ENCODE data around the gene MSX1. TPM values are rescaled to one million over a fixed set of nuclear protein-coding genes. Genes with fewer than 3 reads are reported as not detected.

The MSX1 gene
- total and polyA plus RNA-seq, 7 experiments from 2014 or later: not detected

DNA sequence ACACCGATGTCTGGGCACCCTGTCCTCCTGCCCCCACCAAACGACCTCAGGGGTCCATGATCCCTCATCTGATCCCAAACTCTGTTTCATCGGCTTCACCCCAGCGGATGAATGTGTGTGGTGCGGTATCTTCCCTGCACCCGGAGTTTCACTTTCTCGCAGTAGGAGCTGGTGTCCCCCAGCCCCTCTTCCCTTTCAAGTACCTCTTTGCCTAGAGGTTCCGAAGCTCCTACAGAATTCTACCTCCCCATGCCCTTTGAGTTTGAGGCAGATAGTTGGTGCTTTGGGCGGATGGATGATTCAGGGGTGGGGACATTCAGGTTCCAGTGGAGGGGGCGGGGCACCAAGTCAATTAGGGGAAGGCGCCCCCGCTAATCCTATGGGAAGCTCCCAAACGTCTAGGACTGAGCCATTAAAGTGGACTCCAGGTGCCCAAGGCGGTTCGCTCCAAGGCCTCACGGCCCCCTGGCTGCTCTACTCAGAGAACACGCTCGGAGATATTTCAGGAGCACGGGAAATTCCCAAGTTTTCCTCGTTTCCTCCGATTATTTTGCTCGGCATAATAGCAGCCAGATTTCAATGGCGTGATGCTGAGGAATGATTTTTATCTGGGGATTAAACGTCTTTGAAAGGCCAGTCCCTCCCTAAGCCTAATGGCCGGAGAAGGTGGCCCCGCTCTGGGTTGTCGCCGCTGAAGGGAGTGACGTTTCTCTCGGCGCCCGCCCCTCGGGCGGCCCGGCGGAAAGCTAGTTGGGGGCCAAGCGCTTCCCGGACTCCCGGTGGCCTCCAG lies 1.3 kb downstream of the MSX1 start:
- no peak for ATAC-seq
- peak overlapping the region in 1 of 9 donors; percentile 8 for H3K27ac Mint-ChIP-seq
- H3K4me1 Mint-ChIP-seq: peaks cover 18 to 54% (median 46%) of the 10 kb centered on the region in 7 donors
- Histone ChIP-seq H3K27ac (ENCODE audit: low read depth, low read length) (no peak overlapping the region), H3K27me3 (ENCODE audit: control insufficient read depth in 2 of 2, insufficient read depth in 2 of 2, low read length in 2 of 2) (peaks cover 16 to 35% of the 10 kb centered on the region in 2 donors), H3K4me1 (ENCODE audit: control insufficient read depth in 2 of 2, insufficient read depth in 2 of 2, low read length in 2 of 2) (peaks cover 11 to 13% of the 10 kb centered on the region in 2 donors), H3K9me3 (ENCODE audit: control insufficient read depth in 2 of 3, low read length in 3 of 3) (no peaks in the 10 kb centered on the region), H3K4me3 (ENCODE audit: low read length) (peak overlapping the region; percentile 52), H3K36me3 (ENCODE audit: control insufficient read depth in 2 of 3, insufficient read depth in 3 of 3, low read length in 3 of 3) (no peaks in the 10 kb centered on the region)
- H3K9me3 Mint-ChIP-seq: peaks cover 0 to 25% (median 2%) of the 10 kb centered on the region in 11 donors
- CTCF ChIA-PET: no interaction called here
- H3K27me3 Mint-ChIP-seq: peaks cover 74 to 88% (median 83%) of the 10 kb centered on the region in 5 donors
- peak overlapping the region; percentile 58 to 92 (median 85) for H3K4me3 Mint-ChIP-seq
- peaks cover 0 to 4% (median 0%) of the 10 kb centered on the region in 5 donors for H3K36me3 Mint-ChIP-seq
- intact Hi-C loops (cut with micrococcal nuclease): no loop called here
- POLR2A ChIA-PET: no interaction called here
- DNase-seq: no peak

DNA sequence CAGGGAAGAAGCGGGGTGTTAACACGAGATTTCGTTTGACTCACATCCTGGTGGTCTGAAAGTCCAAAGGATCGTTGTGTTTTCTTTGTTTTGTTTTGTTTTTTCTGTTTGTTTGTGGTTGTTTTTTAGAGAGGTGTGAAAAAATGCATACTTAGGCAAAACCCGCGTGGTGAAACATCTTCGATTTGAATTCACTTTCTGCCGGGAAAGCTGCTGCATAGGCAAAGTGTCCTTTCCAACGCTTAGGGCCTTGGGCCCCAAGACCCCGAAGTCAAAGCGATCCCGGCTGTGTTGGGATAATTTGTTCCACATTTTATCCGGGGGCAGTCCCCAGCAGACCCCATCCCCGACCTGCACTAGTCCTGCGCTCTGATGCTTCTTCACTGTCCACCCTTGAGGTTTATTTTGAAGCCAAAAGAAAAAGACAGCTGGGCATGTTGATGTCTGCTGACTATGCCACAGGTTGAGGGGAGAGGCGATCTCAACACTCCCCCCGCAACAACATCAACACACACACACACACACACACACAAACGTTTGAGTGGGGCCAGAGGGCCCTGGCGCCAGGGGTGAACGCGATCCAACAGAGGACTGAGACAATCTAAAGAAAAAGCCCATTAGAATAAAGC lies 2.0 kb downstream of the MSX1 start:
- Histone ChIP-seq H3K4me3 (ENCODE audit: low read length) (peak overlapping the region; percentile 52), H3K27ac (ENCODE audit: low read depth, low read length) (no peak overlapping the region), H3K36me3 (ENCODE audit: control insufficient read depth in 2 of 3, insufficient read depth in 3 of 3, low read length in 3 of 3) (no peaks in the 10 kb centered on the region), H3K27me3 (ENCODE audit: control insufficient read depth in 2 of 2, insufficient read depth in 2 of 2, low read length in 2 of 2) (peaks cover 9 to 35% of the 10 kb centered on the region in 2 donors), H3K4me1 (ENCODE audit: control insufficient read depth in 2 of 2, insufficient read depth in 2 of 2, low read length in 2 of 2) (peaks cover 7 to 13% of the 10 kb centered on the region in 2 donors), H3K9me3 (ENCODE audit: control insufficient read depth in 2 of 3, low read length in 3 of 3) (no peaks in the 10 kb centered on the region)
- peak overlapping the region in 1 of 9 donors; percentile 18 for H3K27ac Mint-ChIP-seq
- peaks cover 16 to 52% (median 45%) of the 10 kb centered on the region in 7 donors for H3K4me1 Mint-ChIP-seq
- peaks cover 0 to 22% (median 3%) of the 10 kb centered on the region in 11 donors for H3K9me3 Mint-ChIP-seq
- H3K36me3 Mint-ChIP-seq: peaks cover 0 to 4% (median 0%) of the 10 kb centered on the region in 5 donors
- H3K27me3 Mint-ChIP-seq: peaks cover 74 to 88% (median 82%) of the 10 kb centered on the region in 5 donors
- CTCF ChIA-PET: no interaction called here
- peak overlapping the region in 9 of 10 donors; percentile 42 to 90 (median 73) for H3K4me3 Mint-ChIP-seq
- intact Hi-C loops (cut with micrococcal nuclease): no loop called here
- DNase-seq: no peak
- ATAC-seq: no peak
- POLR2A ChIA-PET: no interaction called here

DNA sequence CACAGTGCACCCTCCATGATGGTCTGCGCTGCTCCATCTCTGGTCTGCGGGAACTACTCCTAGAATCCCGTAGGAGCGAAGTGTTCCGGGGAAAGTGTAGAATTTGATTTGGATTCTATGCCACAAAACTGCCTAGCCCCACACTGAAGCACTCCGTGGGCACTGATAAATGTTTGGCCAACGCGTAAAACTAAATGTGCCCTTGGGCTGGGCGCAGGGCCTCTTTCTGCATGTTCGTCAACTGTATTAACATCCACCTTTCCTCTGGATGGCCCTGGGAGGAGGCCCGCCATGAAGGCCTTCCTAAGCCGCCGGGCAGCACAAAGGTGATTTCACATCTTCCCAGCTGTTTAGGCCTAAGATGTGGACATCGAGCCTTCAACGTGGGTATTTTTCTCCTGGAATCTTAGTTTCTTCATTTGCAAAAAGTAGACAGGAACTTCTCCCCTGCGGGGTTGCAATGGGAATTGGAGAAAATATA lies 2.6 kb downstream of the MSX1 start:
- ChIA-PET CTCF (no interaction called here), POLR2A (no interaction called here)
- Histone ChIP-seq H3K36me3 (ENCODE audit: control insufficient read depth in 2 of 3, insufficient read depth in 3 of 3, low read length in 3 of 3) (no peaks in the 10 kb centered on the region), H3K4me3 (ENCODE audit: low read length) (no peak overlapping the region), H3K9me3 (ENCODE audit: control insufficient read depth in 2 of 3, low read length in 3 of 3) (no peaks in the 10 kb centered on the region), H3K27me3 (ENCODE audit: control insufficient read depth in 2 of 2, insufficient read depth in 2 of 2, low read length in 2 of 2) (peaks cover 9 to 35% of the 10 kb centered on the region in 2 donors), H3K27ac (ENCODE audit: low read depth, low read length) (no peak overlapping the region), H3K4me1 (ENCODE audit: control insufficient read depth in 2 of 2, insufficient read depth in 2 of 2, low read length in 2 of 2) (peaks cover 7 to 13% of the 10 kb centered on the region in 2 donors)
- peaks cover 72 to 85% (median 81%) of the 10 kb centered on the region in 5 donors for H3K27me3 Mint-ChIP-seq
- H3K4me1 Mint-ChIP-seq: peaks cover 14 to 50% (median 42%) of the 10 kb centered on the region in 7 donors
- peaks cover 0 to 4% (median 0%) of the 10 kb centered on the region in 5 donors for H3K36me3 Mint-ChIP-seq
- intact Hi-C loops (cut with micrococcal nuclease): no loop called here
- ATAC-seq (no peak), DNase-seq (no peak)
- H3K27ac Mint-ChIP-seq: peak overlapping the region in 1 of 9 donors; percentile 49
- H3K9me3 Mint-ChIP-seq: peaks cover 0 to 20% (median 2%) of the 10 kb centered on the region in 11 donors
- H3K4me3 Mint-ChIP-seq: peak overlapping the region in 7 of 10 donors; percentile 17 to 90 (median 49)

DNA sequence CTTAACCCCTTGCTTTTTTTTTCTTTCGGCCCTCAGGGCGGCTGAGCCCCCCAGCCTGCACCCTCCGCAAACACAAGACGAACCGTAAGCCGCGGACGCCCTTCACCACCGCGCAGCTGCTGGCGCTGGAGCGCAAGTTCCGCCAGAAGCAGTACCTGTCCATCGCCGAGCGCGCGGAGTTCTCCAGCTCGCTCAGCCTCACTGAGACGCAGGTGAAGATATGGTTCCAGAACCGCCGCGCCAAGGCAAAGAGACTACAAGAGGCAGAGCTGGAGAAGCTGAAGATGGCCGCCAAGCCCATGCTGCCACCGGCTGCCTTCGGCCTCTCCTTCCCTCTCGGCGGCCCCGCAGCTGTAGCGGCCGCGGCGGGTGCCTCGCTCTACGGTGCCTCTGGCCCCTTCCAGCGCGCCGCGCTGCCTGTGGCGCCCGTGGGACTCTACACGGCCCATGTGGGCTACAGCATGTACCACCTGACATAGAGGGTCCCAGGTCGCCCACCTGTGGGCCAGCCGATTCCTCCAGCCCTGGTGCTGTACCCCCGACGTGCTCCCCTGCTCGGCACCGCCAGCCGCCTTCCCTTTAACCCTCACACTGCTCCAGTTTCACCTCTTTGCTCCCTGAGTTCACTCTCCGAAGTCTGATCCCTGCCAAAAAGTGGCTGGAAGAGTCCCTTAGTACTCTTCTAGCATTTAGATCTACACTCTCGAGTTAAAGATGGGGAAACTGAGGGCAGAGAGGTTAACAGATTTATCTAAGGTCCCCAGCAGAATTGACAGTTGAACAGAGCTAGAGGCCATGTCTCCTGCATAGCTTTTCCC lies 3.4 kb downstream of the MSX1 start:
- Histone ChIP-seq H3K9me3 (ENCODE audit: control insufficient read depth in 2 of 3, low read length in 3 of 3) (no peaks in the 10 kb centered on the region), H3K36me3 (ENCODE audit: control insufficient read depth in 2 of 3, insufficient read depth in 3 of 3, low read length in 3 of 3) (no peaks in the 10 kb centered on the region), H3K4me1 (ENCODE audit: control insufficient read depth in 2 of 2, insufficient read depth in 2 of 2, low read length in 2 of 2) (peaks cover 7 to 13% of the 10 kb centered on the region in 2 donors), H3K4me3 (ENCODE audit: low read length) (no peak overlapping the region), H3K27ac (ENCODE audit: low read depth, low read length) (no peak overlapping the region), H3K27me3 (ENCODE audit: control insufficient read depth in 2 of 2, insufficient read depth in 2 of 2, low read length in 2 of 2) (peaks cover 9 to 35% of the 10 kb centered on the region in 2 donors)
- peaks cover 0 to 17% (median 0%) of the 10 kb centered on the region in 11 donors for H3K9me3 Mint-ChIP-seq
- intact Hi-C loops (cut with micrococcal nuclease): no loop called here
- DNase-seq (no peak), ATAC-seq (no peak)
- CTCF ChIA-PET: no interaction called here
- peak overlapping the region in 2 of 9 donors; percentile 37 to 49 for H3K27ac Mint-ChIP-seq
- POLR2A ChIA-PET: no interaction called here
- H3K27me3 Mint-ChIP-seq: peaks cover 66 to 77% (median 74%) of the 10 kb centered on the region in 5 donors
- H3K4me3 Mint-ChIP-seq: peak overlapping the region in 3 of 10 donors; percentile 17 to 90 (median 85)
- peaks cover 10 to 47% (median 36%) of the 10 kb centered on the region in 7 donors for H3K4me1 Mint-ChIP-seq
- H3K36me3 Mint-ChIP-seq: peaks cover 0 to 4% (median 0%) of the 10 kb centered on the region in 5 donors

DNA sequence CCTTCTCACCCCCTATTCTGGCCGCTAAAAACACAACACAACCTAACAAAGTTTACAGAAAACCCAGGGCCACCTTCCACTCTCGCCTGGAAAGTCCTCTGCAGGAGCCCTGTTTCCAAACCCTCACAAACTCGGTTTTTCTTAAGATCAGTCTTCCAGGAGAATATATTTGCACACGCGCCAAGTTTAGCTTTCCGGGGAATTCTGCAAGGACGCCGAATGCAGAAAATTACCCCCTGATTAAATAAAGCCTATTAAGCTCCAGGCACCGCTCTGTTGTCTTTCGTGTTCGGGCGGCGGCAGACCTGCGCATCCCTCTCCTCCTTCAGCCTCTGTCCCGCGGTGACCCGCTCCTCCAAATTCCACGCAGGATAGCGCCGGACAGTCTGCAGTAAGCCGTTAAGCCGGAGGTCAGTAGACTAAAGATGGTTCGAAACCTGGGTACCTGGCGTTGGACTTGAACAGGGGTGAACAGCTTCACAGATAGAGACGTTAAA lies 5.0 kb downstream of the MSX1 start:
- H3K4me1 ChIP-seq (ENCODE audit: control insufficient read depth in 2 of 2, insufficient read depth in 2 of 2, low read length in 2 of 2): peaks cover 7 to 13% of the 10 kb centered on the region in 2 donors
- DNase-seq (no peak), ATAC-seq (no peak)
- no peak overlapping the region for H3K4me3 Mint-ChIP-seq
- peaks cover 7 to 29% of the 10 kb centered on the region in 2 donors for H3K27me3 ChIP-seq (ENCODE audit: control insufficient read depth in 2 of 2, insufficient read depth in 2 of 2, low read length in 2 of 2)
- no peak overlapping the region for H3K27ac ChIP-seq (ENCODE audit: low read depth, low read length)
- CTCF ChIA-PET: no interaction called here
- H3K4me3 ChIP-seq (ENCODE audit: low read length): no peak overlapping the region
- peak overlapping the region in 1 of 9 donors; percentile 29 for H3K27ac Mint-ChIP-seq
- intact Hi-C loops (cut with micrococcal nuclease): no loop called here
- H3K9me3 Mint-ChIP-seq: peaks cover 0 to 6% (median 0%) of the 10 kb centered on the region in 11 donors
- H3K4me1 Mint-ChIP-seq: peaks cover 10 to 39% (median 25%) of the 10 kb centered on the region in 7 donors
- no peaks in the 10 kb centered on the region for H3K9me3 ChIP-seq (ENCODE audit: control insufficient read depth in 2 of 3, low read length in 3 of 3)
- peaks cover 59 to 75% (median 69%) of the 10 kb centered on the region in 5 donors for H3K27me3 Mint-ChIP-seq
- POLR2A ChIA-PET: no interaction called here
- H3K36me3 ChIP-seq (ENCODE audit: control insufficient read depth in 2 of 3, insufficient read depth in 3 of 3, low read length in 3 of 3): no peaks in the 10 kb centered on the region
- peaks cover 0 to 4% (median 0%) of the 10 kb centered on the region in 5 donors for H3K36me3 Mint-ChIP-seq
